Mucosa of stomach (tissue), 1 donor: ENCODE measurements around the gene PHLPP1.

Experiments
- H3K27me3 ChIP-seq: one replicate; pipeline ENCODE4 v1.7.0; 2013; ENCODE audit warnings: mild to moderate bottlenecking, low read length; ENCODE audit not compliant: control insufficient read depth, insufficient read depth
- H3K36me3 ChIP-seq: one replicate; pipeline ENCODE4 v1.7.0; 2013; ENCODE audit warnings: low read length; ENCODE audit not compliant: control insufficient read depth, insufficient read depth
- H3K4me1 ChIP-seq: one replicate; pipeline ENCODE4 v1.7.0; 2013; ENCODE audit warnings: mild to moderate bottlenecking, low read length; ENCODE audit not compliant: control insufficient read depth, insufficient read depth
- H3K4me3 ChIP-seq: one replicate; pipeline ENCODE4 v1.7.0; 2013; ENCODE audit warnings: low read length
- H3K9ac ChIP-seq: one replicate; pipeline ENCODE4 v1.7.0; 2013; ENCODE audit warnings: mild to moderate bottlenecking, low read length, moderate library complexity
- H3K9me3 ChIP-seq: one replicate; pipeline ENCODE4 v1.7.0; 2013; ENCODE audit warnings: mild to moderate bottlenecking, low read length, moderate library complexity; ENCODE audit not compliant: control insufficient read depth
- donor health status: Pancreatic carcinoma.

PHLPP1 gene

GRCh38 chr18:63002803-63003445 is 287.6 kb downstream of the PHLPP1 start:
- no peak overlapping the region for H3K9ac ChIP-seq
- H3K4me1 ChIP-seq: no peaks in the 10 kb centered on the region
- no peak overlapping the region for H3K4me3 ChIP-seq
- no peaks in the 10 kb centered on the region for H3K27me3 ChIP-seq
- no peaks in the 10 kb centered on the region for H3K36me3 ChIP-seq
- H3K9me3 ChIP-seq: no peaks in the 10 kb centered on the region

DNA sequence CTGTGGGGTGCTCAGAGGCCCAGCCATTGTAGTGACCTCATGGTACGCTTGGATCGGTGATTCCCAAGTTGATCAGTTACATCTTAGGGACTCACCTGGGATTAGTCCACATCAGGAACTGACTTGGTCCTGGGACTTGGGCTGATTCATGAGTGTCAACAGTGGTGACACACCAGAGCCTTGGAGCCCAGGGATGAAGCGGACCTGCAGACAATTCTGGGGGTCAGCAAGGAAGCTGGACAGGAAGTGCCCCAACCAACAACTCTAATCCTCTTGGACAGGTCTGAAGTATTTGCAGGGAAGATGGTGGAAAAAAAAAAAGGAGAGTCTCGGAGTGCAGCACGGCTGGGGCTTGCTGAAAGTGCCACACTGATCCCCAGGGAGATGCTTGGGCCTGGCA is 288.6 kb downstream of the PHLPP1 start:
- Histone ChIP-seq H3K9ac (no peak overlapping the region), H3K36me3 (no peaks in the 10 kb centered on the region), H3K4me3 (no peak overlapping the region), H3K4me1 (no peaks in the 10 kb centered on the region), H3K9me3 (no peaks in the 10 kb centered on the region), H3K27me3 (no peaks in the 10 kb centered on the region)

DNA sequence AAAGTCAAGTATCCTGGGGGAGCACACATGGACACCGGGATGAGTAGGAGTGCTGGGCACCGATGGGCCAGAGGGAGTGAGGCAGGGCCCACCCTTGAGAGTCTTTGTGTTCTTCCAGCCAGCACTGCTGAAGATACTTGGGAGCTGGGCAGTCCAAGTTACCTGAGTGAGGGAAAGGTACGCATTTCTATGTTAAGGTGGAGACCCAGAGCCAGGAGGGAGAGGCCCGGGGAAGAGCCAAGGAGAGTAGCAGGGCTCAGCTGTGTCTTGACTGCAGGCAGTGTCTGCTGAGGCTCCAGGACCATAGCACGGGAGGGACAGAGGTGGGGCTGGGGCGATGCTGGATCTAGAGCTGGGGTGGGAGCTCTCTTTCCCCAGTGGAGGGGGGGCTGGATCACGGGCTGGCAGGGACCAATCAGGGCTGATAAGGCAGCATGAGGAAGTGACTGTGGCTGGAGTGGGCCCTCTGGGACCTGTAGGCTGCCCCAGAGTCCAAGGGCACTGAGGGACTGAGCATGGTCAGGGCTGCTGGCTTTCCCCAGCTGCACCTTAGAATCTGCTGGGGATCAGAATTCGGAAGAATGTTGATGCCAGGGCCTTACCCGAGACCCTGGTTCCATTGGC is 289.2 kb downstream of the PHLPP1 start:
- Histone ChIP-seq H3K9me3 (no peaks in the 10 kb centered on the region), H3K36me3 (no peaks in the 10 kb centered on the region), H3K4me3 (no peak overlapping the region), H3K4me1 (no peaks in the 10 kb centered on the region), H3K27me3 (no peaks in the 10 kb centered on the region), H3K9ac (no peak overlapping the region)

GRCh38 chr18:63005306-63005705 is 290.0 kb downstream of the PHLPP1 start:
- Histone ChIP-seq H3K4me3 (no peak overlapping the region), H3K36me3 (no peaks in the 10 kb centered on the region), H3K9me3 (no peaks in the 10 kb centered on the region), H3K9ac (no peak overlapping the region), H3K27me3 (no peaks in the 10 kb centered on the region), H3K4me1 (no peaks in the 10 kb centered on the region)

DNA sequence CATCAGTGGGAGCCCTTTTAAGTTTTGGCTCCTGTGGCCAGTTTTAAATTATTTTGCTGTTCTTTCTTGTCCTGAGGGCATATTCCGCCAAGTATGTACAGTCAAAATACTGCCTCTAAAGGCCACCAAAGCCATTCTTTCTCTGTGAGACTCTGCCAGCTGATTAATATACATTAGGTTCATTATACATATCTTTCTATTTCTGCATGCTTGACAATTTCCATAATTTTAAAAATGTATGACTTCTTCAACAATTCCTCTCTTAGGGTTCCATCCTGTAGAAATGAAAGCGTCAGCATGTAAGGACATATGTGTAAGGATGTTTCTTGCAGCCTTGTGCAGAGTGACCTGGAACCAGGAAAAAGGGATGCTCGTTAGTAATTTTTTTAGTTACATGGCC is 291.9 kb downstream of the PHLPP1 start:
- no peaks in the 10 kb centered on the region for H3K4me1 ChIP-seq
- no peak overlapping the region for H3K9ac ChIP-seq
- H3K36me3 ChIP-seq: no peaks in the 10 kb centered on the region
- no peak overlapping the region for H3K4me3 ChIP-seq
- no peaks in the 10 kb centered on the region for H3K27me3 ChIP-seq
- H3K9me3 ChIP-seq: no peaks in the 10 kb centered on the region

DNA sequence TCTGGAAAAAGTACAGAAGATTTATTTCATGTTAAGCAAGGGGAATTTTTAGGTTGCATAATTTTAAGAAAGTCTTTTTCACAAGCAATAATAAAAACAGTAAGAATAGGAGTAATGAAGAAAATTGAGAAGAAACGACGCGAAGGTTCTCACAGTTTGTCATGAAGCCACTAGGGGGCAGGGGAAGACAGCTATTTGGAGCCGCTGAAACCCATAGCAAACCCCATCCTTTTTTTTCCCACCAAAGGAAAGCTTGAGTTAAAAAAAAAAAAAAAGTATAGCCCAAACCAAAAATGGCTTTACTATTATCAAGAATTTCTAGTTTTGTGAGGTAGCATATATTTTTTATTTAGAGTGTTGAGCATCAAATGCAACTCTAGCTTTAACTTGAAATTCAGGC is 300.9 kb downstream of the PHLPP1 start:
- no peaks in the 10 kb centered on the region for H3K36me3 ChIP-seq
- H3K4me1 ChIP-seq: no peaks in the 10 kb centered on the region
- H3K9ac ChIP-seq: no peak overlapping the region
- H3K27me3 ChIP-seq: peaks cover 9% of the 10 kb centered on the region
- H3K9me3 ChIP-seq: no peaks in the 10 kb centered on the region
- H3K4me3 ChIP-seq: no peak overlapping the region

- H3K4me3 ChIP-seq: no peak overlapping the region
Measured at GRCh38 chr18:63017076-63017475, 301.7 kb downstream of the PHLPP1 start.

GRCh38 chr18:63017977-63018376 is 302.6 kb downstream of the PHLPP1 start:
- no peaks in the 10 kb centered on the region for H3K9me3 ChIP-seq

More at GRCh38 chr18:63017076-63017475, 301.7 kb downstream of the PHLPP1 start:
- Histone ChIP-seq H3K9me3 (no peaks in the 10 kb centered on the region), H3K9ac (no peak overlapping the region), H3K36me3 (no peaks in the 10 kb centered on the region), H3K27me3 (peaks cover 9% of the 10 kb centered on the region), H3K4me1 (no peaks in the 10 kb centered on the region)

GRCh38 chr18:63022429-63023022 is 307.2 kb downstream of the PHLPP1 start:
- no peak overlapping the region for H3K4me3 ChIP-seq
- no peaks in the 10 kb centered on the region for H3K9me3 ChIP-seq
- H3K9ac ChIP-seq: no peak overlapping the region
- H3K27me3 ChIP-seq: peaks cover 3% of the 10 kb centered on the region
- H3K4me1 ChIP-seq: no peaks in the 10 kb centered on the region
- H3K36me3 ChIP-seq: no peaks in the 10 kb centered on the region

More at GRCh38 chr18:63017977-63018376, 302.6 kb downstream of the PHLPP1 start:
- Histone ChIP-seq H3K4me1 (no peaks in the 10 kb centered on the region), H3K36me3 (no peaks in the 10 kb centered on the region), H3K27me3 (peaks cover 9% of the 10 kb centered on the region), H3K4me3 (no peak overlapping the region), H3K9ac (no peak overlapping the region)

GRCh38 chr18:63025251-63026090 is 310.1 kb downstream of the PHLPP1 start:
- no peaks in the 10 kb centered on the region for H3K9me3 ChIP-seq

DNA sequence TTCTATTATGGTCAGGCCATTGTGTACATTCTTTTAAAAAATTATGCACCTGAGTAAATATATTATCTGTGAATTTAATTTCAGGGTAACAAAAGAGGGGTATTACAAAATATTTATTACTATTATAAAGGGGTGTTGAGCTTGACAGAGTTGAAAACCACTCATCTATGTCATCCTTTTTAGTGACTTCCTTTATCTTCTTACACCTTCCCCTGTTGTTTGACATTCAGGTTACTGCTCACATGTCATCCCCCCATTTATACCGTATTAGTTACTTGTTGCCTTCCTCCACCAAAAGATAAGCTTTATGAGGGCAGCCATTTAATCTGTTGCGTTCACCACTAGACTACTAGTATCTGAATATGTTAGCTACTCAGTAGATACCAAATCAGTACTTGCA is 313.0 kb downstream of the PHLPP1 start:
- Histone ChIP-seq H3K9ac (no peak overlapping the region), H3K36me3 (no peaks in the 10 kb centered on the region), H3K4me3 (no peak overlapping the region), H3K27me3 (no peaks in the 10 kb centered on the region), H3K4me1 (no peaks in the 10 kb centered on the region), H3K9me3 (no peaks in the 10 kb centered on the region)

More at GRCh38 chr18:63025251-63026090, 310.1 kb downstream of the PHLPP1 start:
- no peaks in the 10 kb centered on the region for H3K36me3 ChIP-seq
- H3K4me3 ChIP-seq: no peak overlapping the region
- no peaks in the 10 kb centered on the region for H3K27me3 ChIP-seq
- no peaks in the 10 kb centered on the region for H3K4me1 ChIP-seq
- H3K9ac ChIP-seq: no peak overlapping the region
